ENCODE results near the gene PDZD2.

DNA sequence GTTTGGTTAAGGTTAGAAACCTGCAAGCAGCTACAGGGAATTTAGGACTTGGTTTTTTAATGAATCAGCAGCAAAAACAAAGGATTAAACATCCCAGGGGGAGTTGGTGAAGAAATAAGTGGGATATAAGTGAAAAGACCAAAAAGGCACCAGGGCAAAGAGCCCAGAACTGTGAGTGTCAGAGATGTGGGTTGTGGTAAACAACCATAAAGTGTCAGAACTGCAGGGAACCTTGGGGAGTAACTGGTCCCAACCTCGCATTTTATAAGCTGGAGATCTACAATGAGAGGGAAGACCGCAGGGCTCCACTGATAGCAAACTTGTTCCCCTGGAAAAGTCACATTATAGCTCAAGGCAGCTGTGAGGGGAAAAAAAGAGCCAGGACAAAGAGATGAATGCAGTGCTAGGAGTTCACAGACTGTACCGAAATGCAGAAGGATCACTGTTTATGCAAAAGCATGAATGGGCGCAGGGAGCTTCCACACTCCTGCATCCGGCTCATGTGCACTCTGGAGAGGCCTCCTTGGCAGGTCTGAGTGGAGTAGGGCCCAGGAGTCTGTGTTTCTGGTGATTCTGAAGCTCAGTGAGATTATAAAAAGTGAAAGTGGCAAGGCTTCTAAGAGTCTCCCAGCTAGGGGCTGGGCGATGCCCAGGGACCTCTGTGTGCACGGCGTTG is 378.9 kb downstream of the PDZD2 start:
- TF ChIP-seq, protein P1, sequence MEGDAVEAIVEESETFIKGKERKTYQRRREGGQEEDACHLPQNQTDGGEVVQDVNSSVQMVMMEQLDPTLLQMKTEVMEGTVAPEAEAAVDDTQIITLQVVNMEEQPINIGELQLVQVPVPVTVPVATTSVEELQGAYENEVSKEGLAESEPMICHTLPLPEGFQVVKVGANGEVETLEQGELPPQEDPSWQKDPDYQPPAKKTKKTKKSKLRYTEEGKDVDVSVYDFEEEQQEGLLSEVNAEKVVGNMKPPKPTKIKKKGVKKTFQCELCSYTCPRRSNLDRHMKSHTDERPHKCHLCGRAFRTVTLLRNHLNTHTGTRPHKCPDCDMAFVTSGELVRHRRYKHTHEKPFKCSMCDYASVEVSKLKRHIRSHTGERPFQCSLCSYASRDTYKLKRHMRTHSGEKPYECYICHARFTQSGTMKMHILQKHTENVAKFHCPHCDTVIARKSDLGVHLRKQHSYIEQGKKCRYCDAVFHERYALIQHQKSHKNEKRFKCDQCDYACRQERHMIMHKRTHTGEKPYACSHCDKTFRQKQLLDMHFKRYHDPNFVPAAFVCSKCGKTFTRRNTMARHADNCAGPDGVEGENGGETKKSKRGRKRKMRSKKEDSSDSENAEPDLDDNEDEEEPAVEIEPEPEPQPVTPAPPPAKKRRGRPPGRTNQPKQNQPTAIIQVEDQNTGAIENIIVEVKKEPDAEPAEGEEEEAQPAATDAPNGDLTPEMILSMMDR (IDR thresholded peaks at IDR 0.05) = no peak
- no peak for TF ChIP-seq POLR2A (IDR thresholded peaks at IDR 0.05)
- TF ChIP-seq POLR2AphosphoS5 (IDR thresholded peaks at IDR 0.05) = no peak

All from sigmoid colon (tissue), 4 donors.